Activated naive CD4-positive, alpha-beta T cell treated with Interleukin-2 at 50 U/mL for 16 hours (primary cell): ENCODE measurements around the gene POLL.
"Not testable (repeated sequence)": the region's sequence is repeated elsewhere in the genome, so short reads cannot be mapped to it uniquely, and the experiment has no call there.

ENCODE experiments used
- DNase-seq: peaks from one replicate; pipeline ENCODE4 v3.0.0-alpha.2; 2020

The POLL gene

DNA sequence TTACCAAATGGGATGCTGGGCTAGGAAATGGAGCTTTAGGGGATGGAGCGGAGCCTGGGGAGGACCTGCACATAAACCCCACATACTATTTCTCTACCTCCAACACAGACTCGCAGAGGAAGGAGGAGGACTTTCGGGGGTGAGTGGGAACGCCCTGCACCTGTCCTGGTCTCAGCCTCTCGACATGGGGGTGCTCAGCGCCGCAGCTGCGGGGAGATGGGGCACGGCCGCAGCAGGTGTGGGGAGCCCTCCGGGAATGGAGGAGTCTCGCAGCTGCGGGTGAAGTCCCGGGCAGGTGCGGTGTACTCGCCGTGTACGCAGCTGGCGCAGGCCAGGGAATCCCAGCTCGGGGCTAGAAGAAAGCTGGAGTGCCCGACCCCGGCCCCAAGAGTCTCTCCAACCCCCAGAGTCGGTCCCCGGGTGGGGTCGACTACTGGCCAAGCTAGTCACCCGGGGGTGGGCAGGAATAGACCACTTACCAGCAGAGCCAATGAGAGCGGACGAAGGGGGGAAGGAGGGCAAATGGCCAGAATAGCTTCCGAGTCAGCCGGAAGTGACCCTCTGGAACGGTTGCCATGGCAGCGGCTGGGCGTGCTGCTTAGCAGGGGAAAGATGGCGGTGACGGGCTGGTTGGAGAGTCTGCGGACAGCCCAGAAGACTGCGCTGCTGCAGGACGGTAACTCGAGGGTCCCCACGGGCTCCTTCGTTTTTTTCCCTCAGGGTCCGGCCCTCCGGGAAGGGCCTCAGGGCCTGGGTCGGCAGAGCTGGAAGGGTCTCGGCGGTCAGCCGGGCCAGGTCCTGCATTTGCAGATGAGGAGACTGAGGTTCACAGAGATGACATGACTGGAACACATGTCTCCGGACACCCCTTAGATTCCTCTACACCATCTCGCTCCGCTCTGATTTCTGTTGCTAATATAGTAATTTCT lies at the start of gene POLL, which contains the start of gene DPCD:
Gene POLL, minus strand, starts transcription at position 533 of the 929 bp plus-strand sequence. CDS start 897 bp downstream, outside the sequence.
Gene DPCD, plus strand, starts transcription at position 597 of the 929 bp plus-strand sequence. Its CDS starts 16 bp downstream, at position 613.
- peak; percentile 91 for DNase-seq

DNA sequence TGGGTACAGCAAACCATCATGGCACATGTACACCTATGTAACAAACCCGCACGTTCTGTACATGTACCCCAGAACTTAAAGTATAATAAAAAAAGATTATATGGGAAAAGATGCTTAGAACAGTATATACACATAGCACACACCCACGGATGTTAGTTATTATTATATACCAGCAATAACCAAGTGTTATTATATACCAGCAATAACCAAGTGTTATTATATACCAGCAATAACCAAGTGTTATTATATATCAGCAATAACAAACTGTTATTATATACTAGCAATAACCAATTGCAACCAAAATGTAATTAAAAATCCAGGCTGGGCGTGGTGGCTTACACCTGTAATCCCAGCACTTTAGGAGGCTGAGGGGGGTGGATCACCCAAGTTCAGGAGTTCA lies 45.5 kb upstream of the POLL start:
- not testable (repeated sequence) for DNase-seq

DNA sequence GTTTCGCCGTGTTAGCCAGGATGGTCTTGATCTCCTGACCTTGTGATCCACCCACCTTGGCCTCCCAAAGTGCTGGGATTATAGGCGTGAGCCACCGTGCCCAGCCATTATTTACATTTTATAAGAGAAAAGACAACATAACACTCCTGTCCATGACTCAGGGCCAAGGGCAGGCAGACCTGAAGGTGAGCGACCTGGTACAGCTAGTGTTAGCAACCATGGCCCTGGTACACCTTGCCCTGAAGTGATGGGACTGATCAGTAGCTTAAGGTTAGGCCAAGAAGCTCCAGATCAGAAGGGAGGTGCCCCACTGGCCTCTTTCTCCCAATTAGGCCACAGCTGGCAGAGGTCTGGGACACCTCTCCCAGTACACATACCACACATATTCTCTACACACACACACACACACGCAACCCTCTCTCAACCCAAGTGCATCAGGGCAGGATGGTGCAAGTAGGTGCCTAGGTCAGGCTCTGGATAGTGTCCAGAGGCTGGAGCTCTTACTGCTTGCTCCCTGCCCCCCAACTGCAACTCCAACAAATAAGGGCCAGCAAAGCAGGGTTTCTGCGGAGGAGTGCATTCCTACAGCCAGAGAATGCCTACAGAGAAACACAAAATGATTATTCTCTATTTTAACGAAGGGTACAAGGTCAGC lies 43.9 kb upstream of the POLL start:
- DNase-seq: no peak

DNA sequence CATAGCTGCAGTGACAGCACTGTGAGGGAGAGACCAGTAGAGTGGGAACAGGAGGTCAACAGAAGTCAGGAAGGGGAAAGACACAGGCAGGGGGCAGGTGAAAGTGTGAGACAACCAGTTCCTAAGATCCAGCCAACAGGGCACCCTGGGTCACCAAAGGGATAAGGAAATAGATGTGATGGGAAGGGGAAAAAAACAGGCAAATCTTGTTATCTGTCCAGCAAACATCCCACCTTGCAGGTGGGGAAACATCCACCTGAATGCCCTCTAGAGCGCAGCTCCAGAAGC lies 42.5 kb upstream of the POLL start:
- no peak for DNase-seq

DNA sequence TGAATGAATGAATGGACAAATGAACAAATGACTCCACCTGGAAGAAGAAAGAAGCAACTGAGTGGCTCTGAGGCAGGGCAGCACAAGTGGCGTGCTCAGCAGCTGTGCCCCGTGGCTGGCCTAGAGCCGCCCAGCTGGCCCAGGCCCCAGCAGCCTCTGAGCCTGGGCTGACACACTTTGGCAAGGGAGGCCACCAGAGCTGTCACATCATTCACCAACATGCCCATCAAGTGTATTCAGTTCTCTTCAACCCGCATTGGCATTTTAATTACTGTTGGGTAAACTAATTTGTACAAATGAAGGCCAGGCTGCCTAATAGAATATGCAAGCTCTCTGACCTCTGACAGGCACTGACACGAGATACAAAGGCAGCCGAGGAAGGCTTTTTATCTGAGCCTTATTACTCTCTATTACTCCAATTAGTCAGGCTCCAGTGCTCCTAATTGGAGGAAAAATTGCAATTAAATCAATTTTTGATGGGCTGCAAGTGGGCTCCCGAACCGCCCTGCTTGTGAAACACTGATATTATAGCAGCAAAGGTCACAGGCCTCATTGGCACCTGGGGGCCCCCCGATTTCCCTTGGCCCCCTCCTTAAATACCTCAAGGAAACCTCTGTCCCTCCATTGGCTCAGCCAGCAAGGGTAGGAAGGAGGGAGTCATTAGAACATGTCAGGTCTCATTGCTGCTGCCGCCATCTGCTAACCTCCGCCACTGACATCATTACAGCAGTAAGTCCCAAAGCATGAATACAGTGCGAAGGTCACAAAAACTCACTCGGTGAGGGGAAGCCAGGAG lies 42.0 kb upstream of the POLL start:
- no peak for DNase-seq

DNA sequence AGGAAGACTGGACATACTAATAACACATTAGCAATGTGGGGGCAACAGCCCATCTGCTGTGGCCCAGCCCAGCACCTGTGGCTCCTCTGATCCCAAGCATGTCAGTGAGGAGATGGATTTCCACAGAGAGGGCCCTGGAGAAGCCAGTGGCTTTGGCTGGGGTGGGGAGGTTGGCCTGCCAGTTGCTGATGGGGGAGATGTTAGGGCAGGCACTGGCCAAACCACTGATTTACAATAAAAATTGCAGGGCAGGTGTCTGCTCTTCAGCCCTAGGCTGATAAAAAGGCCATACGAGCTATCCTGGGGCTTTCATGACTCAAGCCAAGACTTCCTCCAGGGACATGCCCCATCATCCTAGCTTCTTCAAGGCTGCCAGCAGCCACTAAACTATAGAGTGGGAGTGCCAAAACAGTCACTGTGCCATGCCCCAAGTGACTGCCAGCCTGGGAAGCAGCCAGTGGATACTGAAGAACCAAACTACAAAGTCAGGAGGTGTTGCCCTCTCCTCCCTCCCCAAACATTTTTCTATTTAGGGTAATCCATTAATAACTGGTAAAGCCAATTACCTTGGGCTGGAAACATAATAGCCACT lies 37.9 kb upstream of the POLL start:
- DNase-seq: no peak

DNA sequence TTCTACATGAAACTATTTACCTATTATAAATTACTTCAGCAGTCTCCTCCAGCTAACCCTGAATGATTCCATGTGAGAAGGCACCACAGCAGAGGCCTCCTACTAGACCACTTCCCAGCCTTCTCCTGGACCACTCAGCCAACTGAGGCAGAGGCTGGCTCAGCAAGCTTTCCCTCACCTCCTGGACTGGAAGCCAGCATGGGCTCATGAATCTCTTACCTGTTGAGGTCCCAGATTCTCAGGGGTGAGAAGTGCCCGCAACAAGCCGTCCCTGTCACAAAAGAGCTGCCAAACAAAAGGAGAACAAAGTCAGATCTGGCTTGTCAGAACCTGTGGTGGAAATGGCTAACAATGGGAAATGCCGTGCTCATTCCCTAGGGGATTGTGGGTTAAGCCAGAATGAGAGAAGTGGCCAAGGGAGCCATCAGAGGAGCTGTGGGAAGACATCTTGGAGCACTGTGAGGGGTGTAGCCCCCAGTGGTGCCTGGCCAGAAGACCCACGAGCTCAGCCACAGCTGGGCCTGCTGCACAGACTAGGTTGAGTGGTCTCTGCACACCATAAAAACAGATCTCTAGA lies 36.6 kb upstream of the POLL start:
- DNase-seq: no peak

DNA sequence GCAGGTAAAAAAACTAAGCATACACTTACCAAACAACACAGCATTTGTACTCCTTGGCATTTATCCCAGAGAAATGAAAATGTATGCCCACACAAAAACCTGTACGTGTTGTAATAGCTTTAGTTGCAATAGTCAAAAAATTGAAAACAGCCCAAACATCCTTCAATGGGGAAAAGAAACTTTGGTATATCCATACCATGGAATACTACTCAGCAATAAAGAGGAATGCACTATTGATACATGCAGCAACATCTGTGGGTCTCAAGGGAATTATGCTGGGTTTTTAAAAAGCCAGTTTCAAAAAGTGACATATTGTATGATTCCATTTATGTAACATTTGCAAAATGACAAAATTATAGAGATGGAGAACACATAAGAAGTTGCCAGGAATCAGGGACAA lies 35.5 kb upstream of the POLL start:
- no peak for DNase-seq

DNA sequence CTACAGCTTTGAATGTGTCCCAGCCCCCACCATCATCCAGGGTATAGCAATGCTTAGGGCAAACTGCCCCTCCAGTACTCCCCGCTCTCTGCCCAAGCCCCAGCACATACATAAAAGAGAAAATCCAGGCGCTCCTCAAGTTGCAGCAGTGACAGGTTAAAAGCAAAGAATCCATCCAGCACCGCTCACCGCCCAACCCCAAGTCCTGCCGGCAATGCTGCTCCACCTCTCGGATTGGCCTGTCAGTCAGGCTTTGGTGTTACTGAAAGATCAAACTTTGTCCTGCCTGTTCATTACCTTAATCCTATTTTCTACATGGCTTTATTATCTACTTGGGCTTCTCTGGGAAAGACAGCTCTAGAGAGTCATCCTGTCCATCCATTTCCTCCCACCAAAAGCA lies 31.9 kb upstream of the POLL start:
- DNase-seq: no peak

DNA sequence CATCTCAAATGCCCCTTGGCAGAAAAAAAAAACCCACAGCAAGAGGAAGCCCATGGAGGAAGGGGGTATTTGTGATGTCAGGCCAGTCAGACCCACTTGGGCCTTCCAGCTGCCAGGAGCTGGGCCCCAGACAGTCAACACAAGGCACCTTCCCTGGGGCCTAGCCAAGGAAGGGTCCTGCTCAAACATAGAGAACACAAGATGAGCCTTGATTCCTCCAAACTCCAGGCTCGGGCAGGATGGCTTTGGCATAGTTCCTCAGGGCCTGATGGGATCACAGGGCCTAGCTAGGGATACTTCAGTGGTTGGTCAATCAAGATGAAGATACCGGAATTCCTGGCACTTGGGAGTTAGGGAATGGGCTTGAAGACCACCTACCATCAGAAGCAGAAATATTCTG lies 30.8 kb upstream of the POLL start:
- DNase-seq: no peak

DNA sequence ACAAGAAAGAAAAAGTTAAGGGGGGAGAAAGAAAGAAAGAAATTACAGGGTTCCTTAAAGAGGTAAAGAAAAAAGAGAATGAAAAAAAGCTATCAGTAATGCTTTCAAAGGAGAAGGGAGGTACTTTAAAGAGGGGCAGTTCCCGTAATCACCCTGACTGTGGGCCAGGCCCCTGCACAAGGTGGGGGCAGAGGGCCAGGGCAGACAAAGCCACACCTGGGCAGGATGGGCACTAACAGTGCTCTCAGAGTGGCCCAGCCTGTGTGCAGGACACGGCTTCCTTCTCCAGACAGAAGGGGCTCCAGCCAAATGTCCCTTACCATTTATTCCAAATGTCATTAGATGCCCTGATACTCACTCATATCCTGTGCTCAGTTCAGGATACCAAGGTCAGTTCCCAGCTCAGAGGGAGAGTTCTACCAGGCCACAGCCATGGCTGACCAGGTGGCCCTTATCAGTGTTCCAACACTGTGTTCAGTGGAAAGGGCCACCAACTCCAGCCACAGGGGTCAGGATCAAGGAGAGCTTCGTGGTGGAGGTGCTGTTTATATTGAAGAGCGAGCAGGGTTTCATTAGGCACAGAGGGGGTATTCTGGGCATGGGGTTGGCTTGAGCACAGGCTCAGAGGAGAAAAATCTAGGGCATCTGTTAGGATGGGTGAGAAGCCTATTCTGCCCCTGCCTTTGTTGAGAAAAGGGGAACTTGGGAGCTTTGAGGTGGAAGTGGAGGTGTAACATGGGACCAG lies 29.9 kb upstream of the POLL start:
- no peak for DNase-seq

DNA sequence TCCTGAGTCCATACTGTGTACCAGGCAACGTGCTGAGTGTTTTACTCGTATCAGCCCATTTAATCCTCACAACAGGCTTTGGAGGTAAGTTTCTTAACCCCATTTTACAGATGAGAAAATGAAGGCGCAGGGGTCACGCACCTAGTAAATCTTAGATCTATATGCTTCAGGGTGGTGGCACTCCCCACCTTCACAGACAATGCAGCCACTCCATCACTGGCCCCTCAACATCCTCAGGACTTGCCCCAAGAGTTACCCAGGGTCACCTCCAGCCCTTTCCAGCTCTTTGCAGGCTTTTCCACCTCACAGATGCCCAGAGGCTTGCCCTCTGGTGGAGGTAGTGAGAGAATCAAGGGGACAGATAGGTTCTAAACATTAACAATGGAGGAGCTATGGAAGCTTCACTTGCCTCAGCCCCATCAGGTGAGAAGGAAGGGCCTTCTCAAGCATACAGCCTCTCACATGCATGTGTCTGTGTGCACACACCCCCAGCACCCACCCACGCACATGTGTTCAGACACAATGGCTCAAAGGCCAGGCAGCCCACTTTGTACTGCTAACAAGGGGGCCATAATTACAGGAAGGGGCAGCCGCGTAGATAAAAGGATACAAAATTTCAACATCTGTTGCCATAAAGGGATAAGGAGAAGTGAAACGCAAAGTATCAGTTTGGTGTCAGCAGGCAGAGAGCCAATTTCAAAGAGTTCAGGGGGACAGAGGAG lies 29.2 kb upstream of the POLL start:
- DNase-seq: no peak

DNA sequence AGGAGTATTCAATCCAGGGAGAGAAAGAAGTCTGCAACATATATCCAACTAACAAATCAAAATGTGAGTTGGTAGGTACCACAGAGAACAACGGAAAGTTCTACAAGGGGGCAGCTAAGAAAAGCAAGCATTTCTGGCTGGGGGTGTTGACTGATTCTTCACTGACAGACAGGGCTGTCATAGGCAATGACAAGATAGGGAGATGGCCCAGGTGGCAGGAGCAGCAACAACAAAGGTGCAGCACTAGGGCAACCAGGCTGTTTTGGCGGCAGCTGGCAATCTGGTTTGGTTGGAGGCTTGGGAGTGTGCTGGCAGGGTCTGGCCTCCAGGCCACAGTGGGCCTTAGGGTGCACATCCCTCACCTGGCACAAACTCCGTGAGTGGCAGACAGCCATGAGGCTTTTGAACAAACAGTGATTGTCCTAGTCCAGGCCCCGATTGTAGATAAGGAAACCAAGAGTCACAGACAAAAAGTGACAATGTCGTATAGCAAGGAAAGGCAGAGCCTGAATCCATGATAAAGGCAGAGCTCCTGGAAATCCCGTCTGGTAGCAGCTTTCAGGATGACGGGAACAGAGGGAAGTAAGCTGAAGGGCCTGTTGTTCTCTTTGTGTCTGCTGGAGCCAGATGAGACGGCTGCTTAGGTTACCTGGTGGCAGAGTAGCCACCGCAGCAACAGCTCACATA lies 28.5 kb upstream of the POLL start:
- DNase-seq: no peak

DNA sequence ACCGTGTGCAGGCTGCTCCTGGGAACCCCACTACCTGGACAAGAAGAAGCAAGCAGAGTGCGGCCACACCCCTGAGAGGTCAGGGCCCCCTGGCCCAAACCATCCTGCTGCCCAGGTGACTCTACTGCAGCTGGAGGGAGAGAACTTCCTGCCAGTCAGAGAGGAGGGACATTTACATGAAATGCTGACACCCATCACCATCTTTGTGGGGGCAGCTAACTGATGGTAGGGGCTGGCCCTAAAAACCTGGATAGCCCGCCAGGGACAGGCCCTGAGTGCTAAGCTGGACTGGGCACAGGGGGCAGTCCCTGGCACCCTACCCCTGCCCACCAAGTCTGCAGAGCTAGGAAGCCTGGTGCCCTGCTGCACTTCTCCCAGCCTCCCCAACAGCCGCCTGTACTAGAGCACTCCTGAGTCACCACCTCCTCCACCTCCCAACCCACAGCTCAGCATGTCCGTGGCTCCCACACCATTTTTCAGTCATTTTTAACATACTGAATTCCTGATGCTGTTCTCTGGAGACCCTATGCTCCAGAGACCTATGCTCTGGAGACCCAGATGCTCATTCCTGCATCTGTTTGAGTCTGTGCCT lies 27.6 kb upstream of the POLL start:
- no peak for DNase-seq

DNA sequence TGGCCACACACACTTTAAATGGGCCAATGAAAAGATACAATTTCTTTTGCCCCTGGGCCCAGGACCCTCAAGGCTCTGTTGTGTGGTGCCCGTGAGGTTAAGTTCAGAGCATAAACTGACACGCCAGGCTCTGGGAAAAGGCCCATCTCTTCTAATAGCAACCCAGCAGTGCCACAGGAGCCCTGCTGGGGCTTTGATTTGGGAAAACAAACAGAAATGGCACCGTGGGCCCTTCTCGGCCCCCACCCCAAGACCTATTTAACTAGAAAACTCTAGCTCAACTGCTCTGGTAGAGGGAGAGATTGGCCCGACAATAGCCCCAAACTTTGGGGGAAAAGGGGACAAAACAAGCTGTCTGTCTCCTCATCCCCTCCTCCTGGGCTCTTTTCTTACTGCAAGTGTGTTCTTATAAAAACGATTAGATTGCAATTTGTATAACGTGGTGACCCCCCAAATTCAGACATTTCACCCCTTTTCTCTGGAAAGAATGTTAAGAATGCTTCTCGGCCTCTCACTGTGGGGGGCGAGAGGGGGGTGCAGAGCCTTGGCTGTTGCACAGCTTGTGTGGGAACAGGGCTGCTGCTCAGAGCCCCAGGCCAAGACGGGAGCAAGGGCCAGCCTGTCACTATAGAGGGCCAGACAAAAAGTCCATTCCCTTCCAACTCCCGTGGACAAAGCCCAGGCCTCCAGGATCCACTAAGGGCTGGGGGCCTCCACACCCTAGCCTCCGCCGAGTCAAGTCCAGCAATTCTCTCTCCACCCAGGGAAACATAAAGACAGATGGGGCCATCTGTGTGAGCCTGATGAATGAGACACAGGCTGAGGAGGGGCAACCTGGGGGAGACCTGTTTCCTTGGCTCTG lies 26.8 kb upstream of the POLL start:
- DNase-seq: no peak

DNA sequence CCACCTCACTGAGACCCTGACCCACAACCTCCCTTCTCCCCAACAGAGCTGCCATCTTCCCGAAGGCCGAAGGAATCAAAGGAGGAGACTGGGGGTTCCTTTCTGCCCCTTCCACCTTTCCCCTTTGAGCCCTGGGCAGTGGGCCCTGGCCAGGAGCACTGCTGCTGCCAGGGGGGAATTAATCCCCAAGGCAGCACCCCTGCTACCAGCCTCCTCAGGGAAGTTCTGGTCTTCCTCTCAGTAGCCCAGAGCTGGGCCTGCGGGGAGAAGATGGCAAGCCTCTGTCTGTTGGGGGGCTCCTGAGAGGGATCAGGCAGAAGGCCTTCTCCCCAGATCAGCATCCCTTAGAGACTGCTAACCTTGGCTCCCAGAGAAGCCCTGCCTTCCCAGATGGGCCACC lies 25.6 kb upstream of the POLL start:
- DNase-seq: no peak

DNA sequence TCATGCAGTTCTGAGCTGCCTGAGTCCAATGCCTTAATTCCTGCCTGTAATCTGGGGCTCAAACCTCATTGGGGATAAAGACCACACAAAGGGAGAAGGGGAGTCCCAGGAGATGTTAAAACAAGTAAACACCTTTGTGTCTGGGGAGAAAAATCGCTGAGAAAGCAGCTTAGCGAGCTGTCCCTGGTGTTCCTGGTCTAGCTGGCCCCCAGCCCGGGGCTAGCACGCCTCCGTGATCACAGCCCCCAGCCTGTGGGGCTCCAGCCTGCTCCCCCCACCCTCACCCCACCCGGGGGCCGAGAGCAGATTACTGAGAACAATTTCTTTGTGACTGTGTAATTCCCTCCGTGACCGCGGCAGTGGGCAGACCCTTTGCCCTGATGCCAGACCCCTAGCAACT lies 24.8 kb upstream of the POLL start:
- DNase-seq: no peak

DNA sequence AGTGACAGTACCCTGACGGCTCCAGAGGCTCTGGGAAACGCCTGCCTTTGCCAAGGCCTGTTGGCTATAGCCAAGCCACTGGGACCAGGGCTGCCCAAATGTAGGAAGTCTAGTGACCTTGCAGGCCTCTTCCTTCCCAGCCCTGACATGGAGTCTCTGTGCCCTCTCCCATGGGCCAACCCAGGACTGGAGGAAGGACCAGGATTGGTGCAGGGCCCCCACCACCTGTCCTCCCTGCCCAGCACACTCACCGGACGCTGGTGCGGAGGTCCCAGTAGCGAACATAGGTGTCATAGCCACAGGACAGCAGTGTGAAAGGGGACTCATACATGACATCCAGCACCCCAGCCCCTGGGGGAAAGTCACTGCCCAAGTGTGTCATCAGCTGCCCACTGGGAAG lies 24.0 kb upstream of the POLL start:
- no peak for DNase-seq
